Amniotic epithelial cell (primary cell): Measurements from ENCODE around the gene NT5C.

Source experiments
- DNase-seq: peaks from one replicate; pipeline ENCODE4 v3.0.0-alpha.2; 2010; ENCODE audit warnings: low read depth

NT5C gene

GRCh38 chr17:75116737-75117136, 14.8 kb downstream of the NT5C start:
- DNase-seq = no peak

GRCh38 chr17:75115555-75115954, 16.0 kb downstream of the NT5C start:
- DNase-seq = no peak

- DNase-seq = no peak
Measured at GRCh38 chr17:75114552-75115314, 16.8 kb downstream of the NT5C start.

GRCh38 chr17:75113798-75114551, 17.6 kb downstream of the NT5C start:
- peak; percentile 77 for DNase-seq

- no peak for DNase-seq
Measured at GRCh38 chr17:75111777-75112335, 19.7 kb downstream of the NT5C start.

- no peak for DNase-seq
Measured at GRCh38 chr17:75110234-75110937, 21.2 kb downstream of the NT5C start.

- peak; percentile 69 for DNase-seq
Measured at GRCh38 chr17:75109407-75110233, 21.9 kb downstream of the NT5C start, which contains the start of gene ARMC7. TSS of gene ARMC7 (plus strand) at chr17:75109969. CDS start at chr17:75110289, 320 bp downstream.

- DNase-seq = no peak
Measured at GRCh38 chr17:75109046-75109406, 22.5 kb downstream of the NT5C start.

GRCh38 chr17:75108193-75108592, 23.3 kb downstream of the NT5C start:
- DNase-seq = no peak

GRCh38 chr17:75105126-75106080, 26.1 kb downstream of the NT5C start:
- peak; percentile 41 for DNase-seq

GRCh38 chr17:75103601-75104554, 27.7 kb downstream of the NT5C start:
- DNase-seq = no peak

- no peak for DNase-seq
Measured at GRCh38 chr17:75102385-75102821, 29.1 kb downstream of the NT5C start.

- no peak for DNase-seq
Measured at GRCh38 chr17:75099881-75100595, 31.5 kb downstream of the NT5C start.

- no peak for DNase-seq
Measured at GRCh38 chr17:75098861-75099260, 32.7 kb downstream of the NT5C start.

- DNase-seq = no peak
Measured at GRCh38 chr17:75097865-75098264, 33.7 kb downstream of the NT5C start.

GRCh38 chr17:75096082-75096625, 35.4 kb downstream of the NT5C start:
- DNase-seq = peak; percentile 70

- DNase-seq = no peak
Measured at GRCh38 chr17:75094871-75095399, 36.6 kb downstream of the NT5C start.
